Endothelial cell of umbilical vein (primary cell): ENCODE data around the gene RORC. TPM values are rescaled to one million over a fixed set of nuclear protein-coding genes. Genes with fewer than 3 reads are reported as not detected.
"Not testable (repeated sequence)": the region's sequence is repeated elsewhere in the genome, so short reads cannot be mapped to it uniquely, and the experiment has no call there.

Experiments used
- BruUV-seq: library from RNA; stranded (reverse); fragments of 400-500 nt; replicated peaks from 2 replicates; lab custom pipeline; 2021; lab: Mats Ljungman, UMichigan
- CTCF ChIA-PET: fragments of 300-600, 350-600 bp; sonication (Branson Sonifier 250); formaldehyde crosslinking; loops from one replicate; lab custom pipeline; 2021; ENCODE audit warnings: antibody characterized with exemption, inconsistent platforms; lab: Charles Lee
- POLR2A ChIA-PET: fragments of 300-600, 350-600 bp; sonication (Branson Sonifier 250); formaldehyde crosslinking; loops from one replicate; lab custom pipeline; 2021; ENCODE audit warnings: antibody characterized with exemption, inconsistent platforms; lab: Charles Lee
- DNase-seq: peaks from one replicate; pipeline ENCODE4 v3.0.0-alpha.2; 2011; ENCODE audit warnings: low read depth, low spot score
- FAIRE-seq: peaks from 2 replicates; lab custom pipeline; 2011; peaks lifted over from hg19 to GRCh38; lab: Jason Lieb, UNC
- H2AFZ ChIP-seq: 2 replicates; pipeline ENCODE4 v1.6.0; 2012; ENCODE audit warnings: low read depth, low read length, control low read depth, inconsistent platforms
- H3K27ac ChIP-seq: 2 replicates; pipeline ENCODE4 v1.5.1; 2011; ENCODE audit warnings: low read depth, mild to moderate bottlenecking, control low read depth, low read length, moderate library complexity; ENCODE audit not compliant: insufficient read depth
- H3K27me3 ChIP-seq, 2 experiments: 2 replicates each; pipeline versions ENCODE4 v1.6.0 to v1.6.1; 2011; ENCODE audit warnings: low read length in 2 of 2, mixed read lengths in 1 of 2; ENCODE audit not compliant: control insufficient read depth in 2 of 2, insufficient read depth in 2 of 2
- H3K36me3 ChIP-seq, 2 experiments: 2 replicates in 1 of 2; 3 replicates in 1 of 2; pipeline ENCODE4 v1.5.1; 2011; ENCODE audit warnings: low read length in 2 of 2, mild to moderate bottlenecking in 1 of 2, moderate library complexity in 1 of 2; ENCODE audit not compliant: control insufficient read depth in 2 of 2, insufficient read depth in 2 of 2; ENCODE audit errors: extremely low read depth in 1 of 2
- H3K4me1 ChIP-seq: 3 replicates; pipeline ENCODE4 v1.5.1; 2011; ENCODE audit warnings: mild to moderate bottlenecking, low read length; ENCODE audit not compliant: control insufficient read depth, insufficient read depth; ENCODE audit errors: extremely low read depth
- H3K4me2 ChIP-seq: 2 replicates; pipeline ENCODE4 v1.6.1; 2011; ENCODE audit warnings: low read length, control low read depth, mixed read lengths; ENCODE audit not compliant: insufficient read depth
- H3K4me3 ChIP-seq, 3 experiments: fragments of 200-600 bp in 1 of 3; sonication (generic), shearing (Covaris generic) in 1 of 3; replicated peaks in 1 of 3; 2 replicates each; pipeline ENCODE4 v1.5.1; 2011 to 2016; ENCODE audit warnings: control low read depth in 3 of 3, low read length in 3 of 3, mild to moderate bottlenecking in 2 of 3, inconsistent platforms in 1 of 3, low read depth in 1 of 3, moderate library complexity in 1 of 3; ENCODE audit not compliant: insufficient read depth in 1 of 3
- H3K79me2 ChIP-seq: 2 replicates; pipeline ENCODE4 v1.6.0; 2012; ENCODE audit warnings: low read length, inconsistent platforms; ENCODE audit not compliant: control insufficient read depth, insufficient read depth
- H3K9ac ChIP-seq: replicated peaks from 2 replicates; pipeline ENCODE3; 2011; ENCODE audit warnings: low read length, control low read depth; ENCODE audit not compliant: insufficient read depth; ENCODE audit errors: extremely low read depth
- H3K9me1 ChIP-seq: replicated peaks from 3 replicates; pipeline ENCODE4 v1.6.0; 2011; ENCODE audit warnings: mild to moderate bottlenecking, low read length; ENCODE audit not compliant: control insufficient read depth, insufficient read depth; ENCODE audit errors: extremely low read depth
- H3K9me3 ChIP-seq: replicated peaks from 2 replicates; pipeline ENCODE4 v1.5.1; 2012; ENCODE audit warnings: low read length, inconsistent platforms; ENCODE audit not compliant: control insufficient read depth, insufficient read depth
- H4K20me1 ChIP-seq: replicated peaks from 2 replicates; pipeline ENCODE3; 2011; ENCODE audit warnings: mild to moderate bottlenecking, low read length; ENCODE audit not compliant: control insufficient read depth, insufficient read depth; ENCODE audit errors: extremely low read depth
- CTCF ChIP-seq, 2 donors: IDR thresholded peaks; 1 replicate in 1 of 2; 2 replicates in 1 of 2; pipeline ENCODE4 v1.5.1; 2011; ENCODE audit warnings: low read length in 2 of 2, mild to moderate bottlenecking in 2 of 2, moderate library complexity in 2 of 2, control low read depth in 1 of 2, inconsistent platforms in 1 of 2, low read depth in 1 of 2; ENCODE audit not compliant: insufficient read depth in 1 of 2; ENCODE audit errors: extremely low read depth in 1 of 2
- EZH2 ChIP-seq: IDR thresholded peaks from 2 replicates; pipeline ENCODE4 v1.6.1; 2012; ENCODE audit warnings: borderline replicate concordance, low read depth, mild to moderate bottlenecking, moderate library complexity, low read length, inconsistent platforms; ENCODE audit not compliant: severe bottlenecking
- FOS ChIP-seq: IDR thresholded peaks from 2 replicates; pipeline ENCODE4 v1.6.1; 2011; ENCODE audit warnings: mild to moderate bottlenecking, low read length, moderate library complexity, borderline replicate concordance; ENCODE audit not compliant: insufficient read depth
- GATA2 ChIP-seq: IDR thresholded peaks from 2 replicates; pipeline ENCODE4 v1.7.0; 2011; ENCODE audit warnings: low read depth, mild to moderate bottlenecking, moderate library complexity, mixed read lengths, low read length; ENCODE audit not compliant: insufficient read length, insufficient read depth
- JUN ChIP-seq: IDR thresholded peaks from 2 replicates; pipeline ENCODE4 v1.6.1; 2011; ENCODE audit warnings: borderline replicate concordance, low read depth; ENCODE audit not compliant: insufficient read length, insufficient read depth
- MYC ChIP-seq: IDR thresholded peaks from one replicate; pipeline ENCODE4 v1.6.1; 2011; ENCODE audit warnings: mild to moderate bottlenecking, low read depth, low read length
- POLR2A ChIP-seq: IDR thresholded peaks from 2 replicates; pipeline ENCODE4 v1.6.1; 2012; ENCODE audit warnings: low read depth, mild to moderate bottlenecking, control low read depth, low read length
- POLR2AphosphoS5 ChIP-seq: IDR thresholded peaks from 2 replicates; pipeline ENCODE4 v1.6.1; 2012; ENCODE audit warnings: low read depth, mild to moderate bottlenecking, control low read depth, low read length, moderate library complexity; ENCODE audit not compliant: insufficient read depth
- dilution Hi-C: fragments of 300-500 bp; cut with MboI; formaldehyde crosslinking; loops from one replicate; pipeline ENCODE4 v1.15.0; 2019; ENCODE audit warnings: low sequenced_read_pairs; ENCODE audit not compliant: extremely low pct_ligation_motif_present
- intact Hi-C: fragments of 100-400 bp; cut with micrococcal nuclease; formaldehyde crosslinking; loops from one replicate; pipeline ENCODE4 v1.10.0; 2022
- polyA plus RNA-seq, 4 experiments: library from polyadenylated mRNA; depleted of rRNA in 3 of 4; stranded (reverse) in 3 of 4; unstranded in 1 of 4; fragments of >200 nt; gene quantifications; 2 replicates each; pipeline versions ENCODE4 v1.2.1 to v1.2.3, GENCODE V29; 2011 to 2012; ENCODE audit warnings: missing spikeins in 1 of 4
- total RNA-seq: library from RNA; stranded (reverse); gene quantifications from 2 replicates; pipeline ENCODE4 v1.2.3, GENCODE V29; 2021
- TF ChIP-seq, protein P1 (sequence below): IDR thresholded peaks from 2 replicates; pipeline ENCODE4 v1.6.1; 2011; ENCODE audit not compliant: insufficient read depth, insufficient read length

The RORC gene
- total and polyA plus RNA-seq, 2 donors (not counting 3 experiments of a cell fraction or from before 2014, with no cell fraction given): not detected

- no peaks in the 10 kb centered on the region for H3K9me1 ChIP-seq
- no peaks in the 10 kb centered on the region for H3K4me1 ChIP-seq
- no TSS peak for BruUV-seq
- CTCF ChIA-PET: no interaction called here
- H3K36me3 ChIP-seq: peaks cover 0 to 2% of the 10 kb centered on the region in 2 experiments
- H3K27ac ChIP-seq: no peak overlapping the region
- no peaks in the 10 kb centered on the region for H3K9me3 ChIP-seq
- H3K79me2 ChIP-seq: no peaks in the 10 kb centered on the region
- FAIRE-seq (no peak), DNase-seq (no peak)
- no peaks in the 10 kb centered on the region for H4K20me1 ChIP-seq
- H3K4me3 ChIP-seq: no peak overlapping the region
- H3K9ac ChIP-seq: no peak overlapping the region
- H2AFZ ChIP-seq: no peak overlapping the region
- no peaks in the 10 kb centered on the region for H3K27me3 ChIP-seq
- no peak overlapping the region for H3K4me2 ChIP-seq
- POLR2A ChIA-PET: no interaction called here
- intact Hi-C loops: no loop called here
- dilution Hi-C loops: no loop called here
- no peak for TF ChIP-seq POLR2A
- no peak for TF ChIP-seq EZH2
- TF ChIP-seq, protein P1, sequence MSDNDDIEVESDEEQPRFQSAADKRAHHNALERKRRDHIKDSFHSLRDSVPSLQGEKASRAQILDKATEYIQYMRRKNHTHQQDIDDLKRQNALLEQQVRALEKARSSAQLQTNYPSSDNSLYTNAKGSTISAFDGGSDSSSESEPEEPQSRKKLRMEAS: no peak
- TF ChIP-seq FOS: no peak
- TF ChIP-seq CTCF (IDR thresholded peaks at IDR 0.05; ENCODE audit: extremely low read depth in 1 of 2, insufficient read depth in 1 of 2, low read depth in 1 of 2, low read length in 2 of 2): no peak
- no peak for TF ChIP-seq MYC
- no peak for TF ChIP-seq POLR2AphosphoS5
- TF ChIP-seq JUN: no peak
- TF ChIP-seq GATA2: no peak
These were observed 44.0 kb upstream of the RORC start for GRCh38 chr1:151875419-151876097.

GRCh38 chr1:151872776-151873175 lies 41.2 kb upstream of the RORC start:
- FAIRE-seq, POLR2A ChIA-PET, CTCF ChIA-PET: not testable (repeated sequence)

More at GRCh38 chr1:151872776-151873175, 41.2 kb upstream of the RORC start:
- H4K20me1 ChIP-seq, DNase-seq, H2AFZ ChIP-seq, H3K36me3 ChIP-seq, H3K27ac ChIP-seq, H3K4me3 ChIP-seq, H3K27me3 ChIP-seq, H3K79me2 ChIP-seq, BruUV-seq, H3K4me2 ChIP-seq, H3K9ac ChIP-seq, intact Hi-C loops, H3K9me1 ChIP-seq, dilution Hi-C loops, H3K9me3 ChIP-seq: not testable (repeated sequence)
- H3K4me1 ChIP-seq: peaks cover 11% of the 10 kb centered on the region
